GM18502 (cell line): Measurements from ENCODE around the gene DQX1.
A peak's percentile ranks its signal among the peaks of the same experiment; 100 is the strongest.
"Not testable (repeated sequence)": the region's sequence is repeated elsewhere in the genome, so short reads cannot be mapped to it uniquely, and the experiment has no call there.

Source experiments
- ATAC-seq: cut with Tn5 transposase; IDR thresholded peaks from one replicate; pipeline ENCODE4 v1.9.1; 2021; ENCODE audit warnings: mild to moderate bottlenecking; ENCODE audit not compliant: unreplicated experiment, poor library complexity

The DQX1 gene

GRCh38 chr2:74498500-74499266 lies 27.3 kb downstream of the DQX1 start:
- no peak for ATAC-seq

GRCh38 chr2:74497777-74498499 lies 28.1 kb downstream of the DQX1 start:
- ATAC-seq: no peak

- no peak for ATAC-seq
These were observed 28.8 kb downstream of the DQX1 start for GRCh38 chr2:74496997-74497776.

- ATAC-seq: no peak
These were observed 30.6 kb downstream of the DQX1 start for GRCh38 chr2:74495440-74495839.

GRCh38 chr2:74493546-74493945 lies 32.5 kb downstream of the DQX1 start:
- ATAC-seq: no peak

- no peak for ATAC-seq
These were observed 34.1 kb downstream of the DQX1 start for GRCh38 chr2:74491648-74492544.

GRCh38 chr2:74489906-74490305 lies 36.1 kb downstream of the DQX1 start:
- no peak for ATAC-seq

- ATAC-seq: no peak
These were observed 37.2 kb downstream of the DQX1 start for GRCh38 chr2:74488643-74489481.

GRCh38 chr2:74486141-74486540 lies 39.9 kb downstream of the DQX1 start:
- no peak for ATAC-seq

- ATAC-seq: not testable (repeated sequence)
These were observed 42.3 kb downstream of the DQX1 start for GRCh38 chr2:74483675-74484164.

- peak; percentile 94 for ATAC-seq
These were observed 43.0 kb downstream of the DQX1 start, which contains the start of the genes CCDC142 and TTC31 for GRCh38 chr2:74482801-74483674. CCDC142 (minus strand) TSS chr2:74482998; CDS start chr2:74482837, 161 bp downstream. TTC31 (plus strand) TSS chr2:74483081; CDS start chr2:74483096, 15 bp downstream.

- peak; percentile 42 for ATAC-seq
These were observed 43.9 kb downstream of the DQX1 start for GRCh38 chr2:74481961-74482800.

GRCh38 chr2:74481431-74481830 lies 44.6 kb downstream of the DQX1 start:
- no peak for ATAC-seq

GRCh38 chr2:74474899-74475298 lies 51.1 kb downstream of the DQX1 start:
- no peak for ATAC-seq

GRCh38 chr2:74474481-74474880 lies 51.5 kb downstream of the DQX1 start:
- ATAC-seq: no peak

- ATAC-seq: no peak
These were observed 53.1 kb downstream of the DQX1 start for GRCh38 chr2:74472945-74473258.
